Ectodermal cell (in vitro differentiated cells): ENCODE measurements around the gene TTC33.
"Not testable (repeated sequence)": the region's sequence is repeated elsewhere in the genome, so short reads cannot be mapped to it uniquely, and the experiment has no call there.

Experiments used
- H3K27ac ChIP-seq: 2 replicates; pipeline ENCODE4 v1.7.0; 2013; ENCODE audit warnings: mild to moderate bottlenecking, low read depth, low read length; ENCODE audit not compliant: insufficient read depth, poor library complexity, severe bottlenecking
- H3K27me3 ChIP-seq: 2 replicates; pipeline ENCODE4 v1.7.0; 2013; ENCODE audit warnings: mild to moderate bottlenecking, low read length; ENCODE audit not compliant: insufficient read depth, control insufficient read depth, poor library complexity, severe bottlenecking
- H3K36me3 ChIP-seq: one replicate; pipeline ENCODE4 v1.7.0; 2013; ENCODE audit warnings: low read length; ENCODE audit not compliant: control insufficient read depth, insufficient read depth
- H3K4me1 ChIP-seq: one replicate; pipeline ENCODE4 v1.7.0; 2013; ENCODE audit warnings: low read length; ENCODE audit not compliant: control insufficient read depth, insufficient read depth
- H3K4me3 ChIP-seq: 2 replicates; pipeline ENCODE4 v1.7.0; 2013; ENCODE audit warnings: low read depth, low read length, control low read depth; ENCODE audit not compliant: insufficient read depth
- H3K9me3 ChIP-seq: 2 replicates; pipeline ENCODE4 v1.7.0; 2013; ENCODE audit warnings: mild to moderate bottlenecking, low read length, moderate library complexity; ENCODE audit not compliant: control insufficient read depth
- WGBS, 2 experiments: methylation state at CpG; one replicate each; pipeline ENCODE4 v1.1.7; 2013; ENCODE audit warnings: missing lambda C conversion rate in 2 of 2; 5-methylcytosine and 5-hydroxymethylcytosine counted together

The TTC33 gene

GRCh38 chr5:40655138-40655537 lies 100.6 kb downstream of the TTC33 start:
- Histone ChIP-seq H3K36me3 (no peaks in the 10 kb centered on the region), H3K4me3 (no peak overlapping the region), H3K4me1 (peaks cover 3% of the 10 kb centered on the region), H3K27me3 (no peaks in the 10 kb centered on the region), H3K9me3 (no peaks in the 10 kb centered on the region), H3K27ac (no peak overlapping the region)
- WGBS, 2 experiments, result 52 to 53% methylated on average over 2 of the region's 2 CpGs

GRCh38 chr5:40654377-40654991 lies 101.3 kb downstream of the TTC33 start:
- no peaks in the 10 kb centered on the region for H3K9me3 ChIP-seq
- 93 to 100% methylated on average over 1 to 3 of the region's 4 CpGs for WGBS, 2 experiments
- peaks cover 3% of the 10 kb centered on the region for H3K4me1 ChIP-seq
- no peaks in the 10 kb centered on the region for H3K27me3 ChIP-seq
- no peak overlapping the region for H3K27ac ChIP-seq
- H3K4me3 ChIP-seq, result no peak overlapping the region
- H3K36me3 ChIP-seq, result no peaks in the 10 kb centered on the region

- H3K36me3 ChIP-seq, result no peaks in the 10 kb centered on the region
- H3K9me3 ChIP-seq, result no peaks in the 10 kb centered on the region
- 87 to 92% methylated on average over 4 of the region's 4 CpGs for WGBS, 2 experiments
- no peak overlapping the region for H3K27ac ChIP-seq
- peaks cover 3% of the 10 kb centered on the region for H3K4me1 ChIP-seq
- H3K27me3 ChIP-seq, result no peaks in the 10 kb centered on the region
- H3K4me3 ChIP-seq, result no peak overlapping the region
Measured at GRCh38 chr5:40653221-40654022, 102.3 kb downstream of the TTC33 start.

- no peaks in the 10 kb centered on the region for H3K9me3 ChIP-seq
- H3K36me3 ChIP-seq, result no peaks in the 10 kb centered on the region
- no peak overlapping the region for H3K4me3 ChIP-seq
- H3K27me3 ChIP-seq, result no peaks in the 10 kb centered on the region
- peaks cover 3% of the 10 kb centered on the region for H3K4me1 ChIP-seq
- H3K27ac ChIP-seq, result no peak overlapping the region
- WGBS, 2 experiments, result 85 to 89% methylated on average over 8 of the region's 8 CpGs
Measured at GRCh38 chr5:40652441-40653220, 103.1 kb downstream of the TTC33 start.

DNA sequence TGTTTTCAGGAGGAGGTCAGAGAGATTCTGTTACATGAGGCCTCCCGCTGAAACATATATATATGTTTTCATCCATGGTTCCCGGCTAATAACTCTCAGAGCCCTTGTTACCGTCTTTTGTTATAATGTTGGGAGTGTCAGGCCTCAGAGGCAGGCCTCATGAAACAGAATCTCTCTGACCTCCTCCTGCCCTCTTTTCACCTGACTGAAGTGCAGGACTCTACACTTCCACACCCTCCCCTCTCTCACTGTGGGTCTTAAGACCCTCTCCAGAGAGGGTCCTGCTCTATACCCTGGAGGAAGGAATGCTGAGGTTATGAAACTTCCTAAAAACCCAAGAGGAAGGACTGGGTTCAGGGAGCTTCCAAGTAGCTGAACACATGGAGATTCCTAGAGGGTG lies 104.6 kb downstream of the TTC33 start:
- H3K27ac ChIP-seq, result no peak overlapping the region
- no peak overlapping the region for H3K4me3 ChIP-seq
- no peaks in the 10 kb centered on the region for H3K27me3 ChIP-seq
- no peaks in the 10 kb centered on the region for H3K9me3 ChIP-seq
- H3K4me1 ChIP-seq, result peaks cover 3% of the 10 kb centered on the region
- H3K36me3 ChIP-seq, result no peaks in the 10 kb centered on the region
- WGBS, 2 experiments, result 95 to 100% methylated on average over 2 to 3 of the region's 3 CpGs

DNA sequence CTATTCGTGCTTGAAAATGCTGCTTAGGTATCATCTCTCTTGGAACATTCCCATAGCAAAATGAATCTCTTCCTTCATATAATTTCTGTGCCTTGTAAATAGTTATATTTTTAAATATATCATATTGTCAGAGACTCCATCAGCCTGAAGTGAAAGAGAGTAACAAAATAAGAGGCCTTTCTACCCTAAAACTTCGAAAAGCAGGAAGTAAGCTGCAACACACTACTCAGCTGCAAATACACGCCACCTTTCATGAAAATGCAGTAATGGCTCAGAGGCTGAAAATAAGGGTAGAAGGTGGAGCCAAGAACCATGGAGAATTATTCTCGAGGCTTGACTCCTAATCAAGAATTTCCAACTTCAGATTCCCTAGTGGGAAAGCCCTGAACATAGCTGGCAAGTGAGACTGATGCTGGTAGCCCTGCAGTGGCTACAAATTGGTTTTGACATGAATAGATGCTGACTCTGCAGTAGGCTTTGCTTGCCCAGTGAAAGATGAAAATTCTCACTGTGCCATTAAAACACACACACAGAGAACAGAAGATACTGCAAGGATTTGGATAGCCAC lies 106.2 kb downstream of the TTC33 start:
- H3K4me3 ChIP-seq, result no peak overlapping the region
- H3K9me3 ChIP-seq, result no peaks in the 10 kb centered on the region
- no peak overlapping the region for H3K27ac ChIP-seq
- WGBS, 2 experiments, result 92 to 94% methylated on average over 3 to 4 of the region's 4 CpGs
- H3K27me3 ChIP-seq, result no peaks in the 10 kb centered on the region
- H3K36me3 ChIP-seq, result no peaks in the 10 kb centered on the region
- peaks cover 3% of the 10 kb centered on the region for H3K4me1 ChIP-seq

- no peak overlapping the region for H3K4me3 ChIP-seq
- no peaks in the 10 kb centered on the region for H3K36me3 ChIP-seq
- no peaks in the 10 kb centered on the region for H3K27me3 ChIP-seq
- H3K27ac ChIP-seq, result no peak overlapping the region
- 89 to 96% methylated on average over 1 of the region's 1 CpG for WGBS, 2 experiments
- no peaks in the 10 kb centered on the region for H3K9me3 ChIP-seq
- H3K4me1 ChIP-seq, result peaks cover 3% of the 10 kb centered on the region
Measured at GRCh38 chr5:40648150-40648549, 107.6 kb downstream of the TTC33 start.

- Histone ChIP-seq H3K27me3 (no peaks in the 10 kb centered on the region), H3K36me3 (no peaks in the 10 kb centered on the region), H3K4me3 (no peak overlapping the region), H3K4me1 (no peaks in the 10 kb centered on the region), H3K27ac (no peak overlapping the region), H3K9me3 (no peaks in the 10 kb centered on the region)
- 85 to 100% methylated on average over 2 to 3 of the region's 3 CpGs for WGBS, 2 experiments
Measured at GRCh38 chr5:40646266-40646665, 109.5 kb downstream of the TTC33 start.

DNA sequence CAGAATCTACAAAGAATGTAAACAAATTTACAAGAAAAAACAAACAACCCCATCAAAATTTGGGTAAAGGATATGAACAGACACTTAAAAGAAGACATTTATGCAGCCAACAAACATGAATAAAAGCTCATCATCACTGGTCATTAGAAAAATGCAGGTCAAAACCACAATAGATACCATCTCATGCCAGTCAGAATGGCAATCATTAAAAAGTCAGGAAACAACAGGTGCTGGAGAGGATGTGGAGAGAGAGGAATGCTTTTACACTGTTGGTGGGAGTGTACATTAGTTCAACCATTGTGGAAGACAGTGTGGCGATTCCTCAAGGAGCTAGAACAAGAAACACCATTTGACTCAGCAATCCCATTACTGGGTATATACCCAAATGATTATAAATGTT lies 116.2 kb downstream of the TTC33 start:
- H3K36me3 ChIP-seq, H3K9me3 ChIP-seq, H3K4me1 ChIP-seq, H3K27ac ChIP-seq, H3K4me3 ChIP-seq, H3K27me3 ChIP-seq: not testable (repeated sequence)
- WGBS, 2 experiments, result 80 to 100% methylated on average over 1 of the region's 1 CpG

DNA sequence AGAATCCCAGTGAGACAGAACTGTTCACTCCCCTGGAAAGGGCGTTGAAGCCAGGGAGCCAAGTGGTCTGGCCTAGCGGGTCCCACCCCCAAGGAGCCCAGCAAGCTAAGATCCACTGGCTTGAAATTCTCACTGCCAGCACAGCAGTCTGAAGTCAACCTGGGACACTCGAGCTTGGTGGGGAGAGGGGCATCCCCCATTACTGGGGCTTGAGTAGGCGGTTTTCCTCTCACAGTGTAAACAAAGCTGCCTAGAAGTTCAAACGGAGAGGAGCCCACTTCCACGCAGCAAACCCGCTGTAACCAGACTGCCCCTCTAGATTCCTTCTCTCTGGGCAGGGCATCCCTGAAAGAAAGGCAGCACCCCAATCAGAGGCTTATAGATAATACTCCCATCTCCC lies 121.2 kb downstream of the TTC33 start:
- Histone ChIP-seq H3K9me3 (no peaks in the 10 kb centered on the region), H3K36me3 (no peaks in the 10 kb centered on the region), H3K27me3 (no peaks in the 10 kb centered on the region), H3K4me3 (no peak overlapping the region), H3K27ac (no peak overlapping the region), H3K4me1 (no peaks in the 10 kb centered on the region)
- WGBS, 2 experiments, result 89 to 93% methylated on average over 7 of the region's 7 CpGs
